ENCODE results near the gene SLC29A3. TPM values are rescaled to one million over a fixed set of nuclear protein-coding genes. Genes with fewer than 3 reads are reported as not detected.

The SLC29A3 gene
- total and polyA plus RNA-seq, 2 of the 8 experiments (the other 6 are each of a cell fraction or from before 2014, with no cell fraction given) = 14.0 to 24.6 TPM

- Histone ChIP-seq H3K79me2 (ENCODE audit: control insufficient read depth in 1 of 2, insufficient read depth in 2 of 2, low read length in 2 of 2) (no peaks in the 10 kb centered on the region), H2AFZ (ENCODE audit: low read length) (0 out of 2 replicates have a peak overlapping the region, but pooled peaks have one; percentile 13), H4K20me1 (replicated peaks in 1 of 2; ENCODE audit: control insufficient read depth in 1 of 2, insufficient read depth in 2 of 2, low read length in 2 of 2) (peaks cover 0 to 3% of the 10 kb centered on the region in 2 experiments), H2BK120ac (replicated peaks; ENCODE audit: low read depth, low read length) (no peak overlapping the region), H2AK5ac (ENCODE audit: low read depth, low read length) (no peak overlapping the region), H4K5ac (ENCODE audit: insufficient read length, low read depth, low read length) (no peak overlapping the region), H2BK20ac (ENCODE audit: low read length) (no peak overlapping the region), H3K9me3 (ENCODE audit: insufficient read depth in 2 of 2, low read depth in 1 of 2, low read length in 1 of 2) (no peaks in the 10 kb centered on the region), H4K8ac (ENCODE audit: extremely low read depth, insufficient read depth, low read length) (no peak overlapping the region; the same call in 1 of the 2 replicates), H3K23ac (ENCODE audit: insufficient read length) (no peak overlapping the region), H3K14ac (ENCODE audit: insufficient read length) (no peak overlapping the region), H2BK15ac (ENCODE audit: low read length) (no peak overlapping the region), H4K91ac (replicated peaks; ENCODE audit: insufficient read length, low read length) (no peak overlapping the region), H3K36me3 (ENCODE audit: control insufficient read depth in 2 of 4, insufficient read depth in 4 of 4, low read length in 3 of 4) (no peaks in the 10 kb centered on the region), H3K4me2 (ENCODE audit: insufficient read depth in 1 of 2, low read depth in 2 of 2, low read length in 2 of 2) (no peak overlapping the region), H3K4me3 (ENCODE audit: extremely low read depth in 1 of 4, insufficient read depth in 2 of 4, low read depth in 3 of 4, low read length in 4 of 4) (no peak overlapping the region), H3K23me2 (ENCODE audit: low read depth, low read length) (no peaks in the 10 kb centered on the region), H3K9ac (replicated peaks in 1 of 4; ENCODE audit: extremely low read depth in 1 of 4, low read depth in 3 of 4, low read length in 3 of 4) (no peak overlapping the region), H3K27me3 (replicated peaks in 1 of 4; ENCODE audit: control insufficient read depth in 3 of 4, extremely low read depth in 1 of 4, insufficient read depth in 3 of 4, low read length in 3 of 4) (peaks cover 0 to 4% (median 4%) of the 10 kb centered on the region in 4 experiments; a peak in 3 of 7 replicates), H2BK12ac (ENCODE audit: low read depth, low read length) (no peak overlapping the region), H2BK5ac (ENCODE audit: low read depth, low read length) (no peak overlapping the region), H3K56ac (replicated peaks; ENCODE audit: insufficient read length, low read depth, low read length) (no peak overlapping the region), H3K79me1 (ENCODE audit: low read depth, low read length) (no peaks in the 10 kb centered on the region), H3K27ac (ENCODE audit: low read depth, low read length) (no peak overlapping the region), H3K4me1 (replicated peaks in 1 of 4; ENCODE audit: control insufficient read depth in 3 of 4, insufficient read depth in 4 of 4, low read length in 3 of 4) (peaks cover 3 to 4% (median 3%) of the 10 kb centered on the region in 4 experiments; a peak in 4 of 7 replicates), H3K18ac (ENCODE audit: extremely low read depth, low read length) (no peak overlapping the region), H3K4ac (replicated peaks; ENCODE audit: insufficient read length, low read depth, low read length) (no peak overlapping the region)
- FAIRE-seq (no peak), DNase-seq (ENCODE audit: low read depth in 1 of 2, low spot score in 2 of 2) (peak in 1 of 2 experiments; percentile 46)
- ChIA-PET POLR2A (ENCODE audit: partially characterized antibody) (no interaction called here), CTCF (ENCODE audit: partially characterized antibody) (interaction anchor here (0.9 to 3.0 kb wide), 4 partner anchors 9 to 165 kb away, joined by 3 to 12 read pairs (median 4); no protein-coding TSS in a partner anchor)
- 75% methylated on average over 13 of the region's 13 CpGs; no CpG with 5 or more reads in 1 of the 2 experiments for WGBS, 2 experiments (ENCODE audit: extremely low coverage in 1 of 2, insufficient coverage in 1 of 2, insufficient read length in 1 of 2, insufficient replicate concordance in 2 of 2, low coverage in 1 of 2, low lambda C conversion rate in 2 of 2, missing lambda C conversion rate in 1 of 2)
- TF ChIP-seq SUZ12 (IDR thresholded peaks at IDR 0.05; ENCODE audit: low read length) = no peak
- TF ChIP-seq PHF8 (conservative IDR thresholded peaks at IDR 0.05; ENCODE audit: low read depth, low read length) = no peak
- TF ChIP-seq RAD21 (IDR thresholded peaks at IDR 0.05 in 1 of 2, conservative IDR thresholded peaks at IDR 0.05 in 1 of 2; ENCODE audit: low read depth in 2 of 2, low read length in 2 of 2) = no peak
- TF ChIP-seq ZNF274 (IDR thresholded peaks at IDR 0.05; ENCODE audit: borderline replicate concordance, extremely low read depth, low read length) = no peak
- no peak for TF ChIP-seq EGR1 (IDR thresholded peaks at IDR 0.05; ENCODE audit: borderline replicate concordance, low read depth, low read length)
- no peak for TF ChIP-seq TBP (IDR thresholded peaks at IDR 0.05; ENCODE audit: low read depth, low read length)
- no peak for TF ChIP-seq GABPA (IDR thresholded peaks at IDR 0.05; ENCODE audit: borderline replicate concordance, insufficient read depth, low read length)
- TF ChIP-seq E2F6 (IDR thresholded peaks at IDR 0.05) = no peak
- no peak for TF ChIP-seq JUND (IDR thresholded peaks at IDR 0.05; ENCODE audit: low read length)
- TF ChIP-seq POLR2A (IDR thresholded peaks at IDR 0.05; ENCODE audit: control extremely low read depth in 1 of 2, low read depth in 2 of 2, low read length in 2 of 2) = no peak
- TF ChIP-seq RXRA (IDR thresholded peaks at IDR 0.05; ENCODE audit: insufficient read depth, low read depth, low read length) = no peak
- no peak for TF ChIP-seq YY1 (IDR thresholded peaks at IDR 0.05; ENCODE audit: low read depth, low read length)
These were observed 85.6 kb downstream of the SLC29A3 start for GRCh38 chr10:71404503-71405295.

All from H1 (cell line).